Progenitor cell of endocrine pancreas (in vitro differentiated cells): ENCODE data around the gene NEO1. TPM values are rescaled to one million over a fixed set of nuclear protein-coding genes. Genes with fewer than 3 reads are reported as not detected.

Experiments
- DNase-seq: peaks from one replicate; pipeline ENCODE4 v3.0.0; 2021; ENCODE audit warnings: low spot score; ENCODE audit not compliant: unreplicated experiment
- H3K27ac Mint-ChIP-seq: 2 replicates; pipeline ENCODE4 v1.8.0; 2021; ENCODE audit warnings: mild to moderate bottlenecking, moderate library complexity, mixed read lengths
- H3K27me3 Mint-ChIP-seq: 2 replicates; pipeline ENCODE4 v1.8.0; 2021; ENCODE audit warnings: mixed read lengths
- H3K36me3 Mint-ChIP-seq: 2 replicates; pipeline ENCODE4 v1.8.0; 2022; ENCODE audit warnings: mixed read lengths; ENCODE audit not compliant: insufficient read depth
- H3K4me1 Mint-ChIP-seq: 2 replicates; pipeline ENCODE4 v1.8.0; 2021; ENCODE audit warnings: low read depth, mixed read lengths
- H3K4me3 Mint-ChIP-seq: 2 replicates; pipeline ENCODE4 v1.8.0; 2021; ENCODE audit warnings: low read depth, mild to moderate bottlenecking, moderate library complexity, mixed read lengths
- H3K9me3 Mint-ChIP-seq: 2 replicates; pipeline ENCODE4 v1.8.0; 2021; ENCODE audit warnings: low read depth, mixed read lengths
- CTCF ChIP-seq: fragments of 200-600 bp; sonication (generic); IDR thresholded peaks from one replicate; pipeline ENCODE4 v1.5.0; 2021; ENCODE audit warnings: antibody characterized with exemption, mild to moderate bottlenecking; ENCODE audit not compliant: unreplicated experiment
- long read RNA-seq: library from polyadenylated mRNA; unstranded; transcript quantifications from one replicate; pipeline ENCODE4 v2.0.0, GENCODE V29; 2020
- total RNA-seq: library from RNA; stranded (reverse); gene quantifications from 2 replicates; pipeline ENCODE4 v1.2.1, GENCODE V29; 2021

The NEO1 gene
- total RNA-seq, result 118 and 123 TPM in 2 replicates
- long read RNA-seq, partial matches to known transcripts, result 9 of 18 reads
- long read RNA-seq, other reads (novel, unspliced or antisense), result 9 of 18 reads

GRCh38 chr15:73051807-73052652 lies at the start of gene NEO1:
Gene NEO1 (plus strand): TSS chr15:73052463. CDS start chr15:73052676, 213 bp downstream.
- Mint-ChIP-seq H3K9me3 (no peaks in the 10 kb centered on the region), H3K27me3 (no peaks in the 10 kb centered on the region), H3K27ac (peak within 1 kb of the TSS; percentile 98), H3K4me1 (peaks cover 24% of the 10 kb centered on the region), H3K4me3 (peak within 1 kb of the TSS; percentile 81), H3K36me3 (no peaks in the 10 kb centered on the region)
- DNase-seq, result peak; percentile 96
- no peak for TF ChIP-seq CTCF

- no peak for DNase-seq
- Mint-ChIP-seq H3K27me3 (no peaks in the 10 kb centered on the region), H3K4me1 (no peaks in the 10 kb centered on the region), H3K4me3 (no peak overlapping the region), H3K9me3 (no peaks in the 10 kb centered on the region), H3K27ac (no peak overlapping the region), H3K36me3 (no peaks in the 10 kb centered on the region)
- TF ChIP-seq CTCF, result no peak
These were observed 47.8 kb upstream of the NEO1 start for GRCh38 chr15:73004462-73004861.

- Mint-ChIP-seq H3K4me1 (no peaks in the 10 kb centered on the region), H3K27me3 (no peaks in the 10 kb centered on the region), H3K27ac (no peak overlapping the region), H3K4me3 (no peak overlapping the region), H3K36me3 (no peaks in the 10 kb centered on the region), H3K9me3 (no peaks in the 10 kb centered on the region)
- no peak for DNase-seq
- TF ChIP-seq CTCF, result no peak
These were observed 47.2 kb upstream of the NEO1 start for GRCh38 chr15:73005032-73005431.

- Mint-ChIP-seq H3K27me3 (no peaks in the 10 kb centered on the region), H3K4me1 (no peaks in the 10 kb centered on the region)
- no peak for TF ChIP-seq CTCF
These were observed 46.8 kb upstream of the NEO1 start for GRCh38 chr15:73005446-73005845.

GRCh38 chr15:73006523-73006922 lies 45.7 kb upstream of the NEO1 start:
- no peak for DNase-seq
- H3K9me3 Mint-ChIP-seq, result no peaks in the 10 kb centered on the region
- H3K4me1 Mint-ChIP-seq, result no peaks in the 10 kb centered on the region
- TF ChIP-seq CTCF, result no peak
- no peak overlapping the region for H3K4me3 Mint-ChIP-seq
- H3K36me3 Mint-ChIP-seq, result no peaks in the 10 kb centered on the region
- H3K27me3 Mint-ChIP-seq, result no peaks in the 10 kb centered on the region
- H3K27ac Mint-ChIP-seq, result no peak overlapping the region

More at GRCh38 chr15:73005446-73005845, 46.8 kb upstream of the NEO1 start:
- no peak overlapping the region for H3K4me3 Mint-ChIP-seq
- DNase-seq, result no peak
- H3K9me3 Mint-ChIP-seq, result no peaks in the 10 kb centered on the region
- H3K36me3 Mint-ChIP-seq, result no peaks in the 10 kb centered on the region
- no peak overlapping the region for H3K27ac Mint-ChIP-seq
